ENCODE results near the gene ESPN.

- TF ChIP-seq POLR2A (IDR thresholded peaks at IDR 0.05), result no peak
- no peak for TF ChIP-seq POLR2AphosphoS5 (IDR thresholded peaks at IDR 0.05)
Observed at GRCh38 chr1:6417961-6418667, 6.5 kb upstream of the ESPN start.

Data from upper lobe of left lung (tissue), 4 donors.